GM23338 (cell line): ENCODE results near the gene ITFG1. TPM values are rescaled to one million over a fixed set of nuclear protein-coding genes. Genes with fewer than 3 reads are reported as not detected.
A peak's percentile ranks its signal among the peaks of the same experiment; 100 is the strongest.

ENCODE experiments used
- ATAC-seq: fragments of 200-7000 bp; cut with Tn5 transposase; 3 replicates; pipeline ENCODE4 v1.9.1; 2020
- DNase-seq: peaks from one replicate; pipeline ENCODE4 v3.0.0-alpha.2; 2015; ENCODE audit warnings: low spot score
- H2AFZ ChIP-seq: fragments of 200-600 bp; sonication (generic); 2 replicates; pipeline ENCODE4 v1.8.0; 2016; ENCODE audit warnings: antibody characterized with exemption, mild to moderate bottlenecking, moderate library complexity
- H3F3A ChIP-seq: fragments of 200-600 bp; sonication (generic); replicated peaks from 2 replicates; pipeline ENCODE4 v1.8.0; 2017; ENCODE audit warnings: antibody characterized with exemption, mixed run types, low read depth
- H3K27ac ChIP-seq: fragments of 200-600 bp; sonication (generic); 2 replicates; pipeline ENCODE4 v1.6.1; 2016; ENCODE audit warnings: low read depth
- H3K27me3 ChIP-seq: fragments of 200-600 bp; sonication (generic); 2 replicates; pipeline ENCODE4 v1.8.0; 2016; ENCODE audit warnings: mild to moderate bottlenecking, mixed run types, moderate library complexity; ENCODE audit not compliant: insufficient read depth
- H3K36me3 ChIP-seq: fragments of 200-600 bp; sonication (generic); 2 replicates; pipeline ENCODE4 v1.8.0; 2016; ENCODE audit warnings: mild to moderate bottlenecking; ENCODE audit not compliant: insufficient read depth
- H3K4me1 ChIP-seq: fragments of 200-600 bp; sonication (generic); 2 replicates; pipeline ENCODE4 v1.8.0; 2016; ENCODE audit warnings: mild to moderate bottlenecking, moderate library complexity; ENCODE audit not compliant: insufficient read depth
- H3K4me2 ChIP-seq: fragments of 200-600 bp; sonication (generic); 2 replicates; pipeline ENCODE4 v1.7.1; 2017; ENCODE audit warnings: mixed run types
- H3K4me3 ChIP-seq: fragments of 200-600 bp; sonication (generic); 2 replicates; pipeline ENCODE4 v1.6.1; 2016; ENCODE audit warnings: mixed run types
- H3K79me2 ChIP-seq: fragments of 200-600 bp; sonication (generic); replicated peaks from 2 replicates; pipeline ENCODE4 v1.8.0; 2017; ENCODE audit warnings: mild to moderate bottlenecking; ENCODE audit not compliant: insufficient read depth
- H3K9me2 ChIP-seq: fragments of 200-600 bp; sonication (generic); 2 replicates; pipeline ENCODE4 v1.8.0; 2017; ENCODE audit not compliant: insufficient read depth
- H4K20me1 ChIP-seq: fragments of 200-600 bp; sonication (generic); replicated peaks from 2 replicates; pipeline ENCODE4 v1.8.0; 2017; ENCODE audit warnings: mild to moderate bottlenecking; ENCODE audit not compliant: insufficient read depth
- H3K27ac Mint-ChIP-seq: 2 replicates; pipeline ENCODE4 v1.8.0; 2020; ENCODE audit warnings: inconsistent platforms, mild to moderate bottlenecking, moderate library complexity, mixed read lengths
- H3K27me3 Mint-ChIP-seq: 3 replicates; pipeline ENCODE4 v1.8.0; 2022; ENCODE audit warnings: low read depth, mild to moderate bottlenecking, moderate library complexity, mixed read lengths, inconsistent platforms; ENCODE audit not compliant: insufficient read depth, poor library complexity
- H3K36me3 Mint-ChIP-seq: 3 replicates; pipeline ENCODE4 v1.8.0; 2021; ENCODE audit warnings: low read depth, mild to moderate bottlenecking, inconsistent platforms, moderate library complexity, mixed read lengths
- H3K4me1 Mint-ChIP-seq: 3 replicates; pipeline ENCODE4 v1.8.0; 2020; ENCODE audit warnings: mild to moderate bottlenecking, inconsistent platforms, mixed read lengths
- H3K4me3 Mint-ChIP-seq: 3 replicates; pipeline ENCODE4 v1.8.0; 2021; ENCODE audit warnings: moderate library complexity, mild to moderate bottlenecking, inconsistent platforms, mixed read lengths
- H3K9me3 Mint-ChIP-seq: 3 replicates; pipeline ENCODE4 v1.8.0; 2020; ENCODE audit warnings: moderate library complexity, mild to moderate bottlenecking, inconsistent platforms, mixed read lengths
- CREB1 ChIP-seq: fragments of 250-450 bp; sonication (Bioruptor Pico); IDR thresholded peaks from 2 replicates; pipeline ENCODE4 v1.5.0; 2020; ENCODE audit warnings: low read depth, mild to moderate bottlenecking, moderate library complexity
- CTCF ChIP-seq, 2 experiments: fragments of 200-600 bp in 1 of 2; sonication (generic) in 1 of 2; conservative IDR thresholded peaks; 2 replicates each; pipeline versions ENCODE4 v1.5.1 to v1.6.1; 2016 to 2017; ENCODE audit warnings: antibody characterized with exemption in 2 of 2, low read depth in 2 of 2, mild to moderate bottlenecking in 2 of 2, moderate library complexity in 1 of 2
- ETS1 ChIP-seq: IDR thresholded peaks from 2 replicates; pipeline ENCODE4 v1.6.1; 2016; ENCODE audit warnings: antibody characterized with exemption
- EZH2 ChIP-seq: fragments of 200-600 bp; sonication (generic); IDR thresholded peaks from one replicate; pipeline ENCODE4 v1.8.0; 2017; ENCODE audit warnings: antibody characterized with exemption, mild to moderate bottlenecking, low read depth; ENCODE audit not compliant: unreplicated experiment
- EZH2phosphoT487 ChIP-seq: fragments of 200-600 bp; sonication (generic); IDR thresholded peaks from one replicate; pipeline ENCODE4 v1.8.1; 2018; ENCODE audit warnings: antibody characterized with exemption; ENCODE audit not compliant: unreplicated experiment
- JUNB ChIP-seq: IDR thresholded peaks from one replicate; pipeline ENCODE4 v1.6.1; 2016; ENCODE audit warnings: antibody characterized with exemption; ENCODE audit not compliant: unreplicated experiment
- NANOG ChIP-seq: IDR thresholded peaks from 2 replicates; pipeline ENCODE4 v1.6.1; 2016; ENCODE audit warnings: antibody characterized with exemption, borderline replicate concordance
- POLR2AphosphoS5 ChIP-seq: IDR thresholded peaks from 2 replicates; pipeline ENCODE4 v1.6.1; 2016; ENCODE audit warnings: antibody characterized with exemption, low read depth
- REST ChIP-seq: IDR thresholded peaks from one replicate; pipeline ENCODE4 v1.6.1; 2018; ENCODE audit warnings: antibody characterized with exemption; ENCODE audit not compliant: unreplicated experiment
- STAT1 ChIP-seq: IDR thresholded peaks from one replicate; pipeline ENCODE4 v1.6.1; 2016; ENCODE audit warnings: antibody characterized with exemption; ENCODE audit not compliant: unreplicated experiment
- ZNF114 ChIP-seq: fragments of 250-450 bp; sonication (Bioruptor Pico); IDR thresholded peaks from 2 replicates; pipeline ENCODE4 v1.5.0; 2020; ENCODE audit warnings: mild to moderate bottlenecking, moderate library complexity
- ZNF331 ChIP-seq: fragments of 250-450 bp; sonication (Bioruptor Pico); IDR thresholded peaks from 2 replicates; pipeline ENCODE4 v1.5.0; 2020; ENCODE audit warnings: low read depth, mild to moderate bottlenecking, moderate library complexity
- ZNF462 ChIP-seq: fragments of 250-450 bp; sonication (Bioruptor Pico); IDR thresholded peaks from 2 replicates; pipeline ENCODE4 v1.5.0; 2020; ENCODE audit warnings: mild to moderate bottlenecking, moderate library complexity
- polyA plus RNA-seq: library from polyadenylated mRNA; unstranded; fragments of >200 nt; fragmentation: Nextera tagmentation; extraction: Ambion mirVana; gene quantifications from 2 replicates; pipeline ENCODE4 v1.2.1, GENCODE V29; 2016
- total RNA-seq: library from RNA; depleted of rRNA; stranded (reverse); fragments of >200 nt; shearing (Covaris generic); gene quantifications from 2 replicates; pipeline ENCODE4 v1.2.3, GENCODE V29; 2014

The ITFG1 gene
- total and polyA plus RNA-seq, 2 experiments from 2014 or later, result 18.5 to 26.9 TPM

GRCh38 chr16:47229053-47230050 is 231.5 kb downstream of the ITFG1 start:
- Histone ChIP-seq H3F3A (no peaks in the 10 kb centered on the region), H4K20me1 (no peaks in the 10 kb centered on the region), H3K79me2 (no peaks in the 10 kb centered on the region), H3K4me3 (no peak overlapping the region), H3K27ac (peak overlapping the region; percentile 27; the same call in 1 of the 2 replicates), H3K4me1 (no peaks in the 10 kb centered on the region), H3K27me3 (no peaks in the 10 kb centered on the region), H3K4me2 (no peak overlapping the region), H3K9me2 (no peaks in the 10 kb centered on the region), H3K36me3 (no peaks in the 10 kb centered on the region), H2AFZ (no peak overlapping the region)
- no peaks in the 10 kb centered on the region for H3K36me3 Mint-ChIP-seq
- no peaks in the 10 kb centered on the region for H3K9me3 Mint-ChIP-seq
- 0 out of 2 replicates have a peak overlapping the region, but pooled peaks have one; percentile 35 for H3K27ac Mint-ChIP-seq
- TF ChIP-seq ZNF331 (no peak), ZNF462 (CRISPR knock-in tag) (no peak), EZH2phosphoT487 (no peak), CREB1 (no peak), POLR2AphosphoS5 (no peak), ETS1 (no peak), NANOG (no peak), STAT1 (no peak), REST (no peak), JUNB (no peak), ZNF114 (no peak), EZH2 (no peak), CTCF (conservative IDR thresholded peaks at IDR 0.05; ENCODE audit: low read depth in 2 of 2) (no peak)
- no peak for ATAC-seq
- no peak for DNase-seq
- H3K27me3 Mint-ChIP-seq, result peaks cover 2% of the 10 kb centered on the region
- H3K4me1 Mint-ChIP-seq, result no peaks in the 10 kb centered on the region
- H3K4me3 Mint-ChIP-seq, result no peak overlapping the region
